Memory B cell (primary cell): ENCODE data around the gene ZNF718.
"Not testable (repeated sequence)": the region's sequence is repeated elsewhere in the genome, so short reads cannot be mapped to it uniquely, and the experiment has no call there.

Experiments used
- ATAC-seq: fragments of 150-1000 bp; cut with Tn5 transposase; 2 replicates; pipeline ENCODE4 v1.10.0; 2021; ENCODE audit warnings: low read depth, mild to moderate bottlenecking, moderate library complexity
- DNase-seq, 2 donors: peaks; one replicate each; pipeline ENCODE4 v3.0.0; 2022; ENCODE audit warnings: low spot score in 2 of 2
- H3K27ac Mint-ChIP-seq: one replicate; pipeline ENCODE4 v1.8.0; 2022; ENCODE audit warnings: mild to moderate bottlenecking, moderate library complexity, mixed read lengths
- H3K27me3 Mint-ChIP-seq: one replicate; pipeline ENCODE4 v1.8.0; 2022; ENCODE audit warnings: mixed read lengths
- H3K36me3 Mint-ChIP-seq: one replicate; pipeline ENCODE4 v1.8.0; 2022; ENCODE audit warnings: mild to moderate bottlenecking, mixed read lengths
- H3K4me1 Mint-ChIP-seq: one replicate; pipeline ENCODE4 v1.8.0; 2022; ENCODE audit warnings: mixed read lengths
- H3K4me3 Mint-ChIP-seq: one replicate; pipeline ENCODE4 v1.8.0; 2022; ENCODE audit warnings: mild to moderate bottlenecking, moderate library complexity, mixed read lengths
- H3K9me3 Mint-ChIP-seq: one replicate; pipeline ENCODE4 v1.8.0; 2022; ENCODE audit warnings: mixed read lengths

Gene ZNF718

DNA sequence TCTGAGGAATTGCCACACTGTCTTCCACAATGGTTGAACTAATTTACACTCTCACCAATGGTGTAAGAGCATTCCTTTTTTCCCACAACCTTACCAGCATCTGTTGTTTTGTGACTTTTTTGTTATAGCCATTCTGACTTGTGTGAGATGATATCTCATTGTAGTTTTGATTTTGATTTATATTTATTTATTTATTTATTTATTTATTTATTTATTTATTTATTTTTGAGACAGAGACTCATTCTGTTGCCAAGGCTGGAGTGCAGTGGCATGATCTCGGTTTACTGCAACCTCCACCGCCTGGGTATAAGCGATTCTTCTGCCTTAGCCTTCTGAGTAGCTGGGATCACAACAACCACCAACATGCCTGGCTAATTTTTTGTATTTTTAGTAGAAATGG, 57.9 kb downstream of the ZNF718 start:
- H3K36me3 Mint-ChIP-seq, result peaks cover 49% of the 10 kb centered on the region
- H3K27me3 Mint-ChIP-seq, ATAC-seq: not testable (repeated sequence)

GRCh38 chr4:188091-188490, 63.8 kb downstream of the ZNF718 start:
- no peak overlapping the region for H3K4me3 Mint-ChIP-seq

More for the DNA sequence above, 57.9 kb downstream of the ZNF718 start:
- H3K27ac Mint-ChIP-seq, DNase-seq, H3K4me1 Mint-ChIP-seq, H3K4me3 Mint-ChIP-seq: not testable (repeated sequence)
- H3K9me3 Mint-ChIP-seq, result peaks cover 36% of the 10 kb centered on the region

GRCh38 chr4:195159-195558, 70.9 kb downstream of the ZNF718 start:
- Mint-ChIP-seq H3K9me3 (peaks cover 21% of the 10 kb centered on the region), H3K36me3 (peaks cover 28% of the 10 kb centered on the region)
- ATAC-seq, DNase-seq, H3K4me1 Mint-ChIP-seq, H3K27me3 Mint-ChIP-seq, H3K4me3 Mint-ChIP-seq, H3K27ac Mint-ChIP-seq: not testable (repeated sequence)

More at GRCh38 chr4:188091-188490, 63.8 kb downstream of the ZNF718 start:
- DNase-seq, result no peak
- H3K36me3 Mint-ChIP-seq, result peaks cover 37% of the 10 kb centered on the region
- no peak for ATAC-seq
- H3K4me1 Mint-ChIP-seq, result no peaks in the 10 kb centered on the region
- H3K27ac Mint-ChIP-seq, result no peak overlapping the region
- no peaks in the 10 kb centered on the region for H3K27me3 Mint-ChIP-seq
- H3K9me3 Mint-ChIP-seq, result peaks cover 25% of the 10 kb centered on the region

DNA sequence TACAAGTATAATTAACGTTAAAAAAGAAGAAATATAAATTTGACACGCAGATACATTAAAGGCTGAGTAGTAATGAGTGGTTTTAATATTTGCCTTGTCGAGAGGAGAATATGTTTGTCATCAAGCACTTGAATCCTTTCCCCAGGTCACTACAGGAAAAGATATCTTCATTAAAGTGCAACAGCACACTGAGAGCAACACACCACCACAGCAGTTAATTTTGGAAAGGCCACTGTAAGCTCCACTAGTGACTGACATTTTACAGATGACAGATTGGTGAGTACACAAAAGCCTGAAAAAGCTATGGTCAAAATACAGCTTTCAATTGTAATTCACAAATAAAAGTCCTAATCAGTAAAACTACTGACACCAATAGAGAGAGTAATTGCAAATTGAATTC, 76.6 kb downstream of the ZNF718 start:
- Mint-ChIP-seq H3K27me3 (no peaks in the 10 kb centered on the region), H3K36me3 (peaks cover 40% of the 10 kb centered on the region), H3K4me1 (peaks cover under 1% of the 10 kb centered on the region), H3K27ac (no peak overlapping the region), H3K4me3 (no peak overlapping the region), H3K9me3 (peaks cover 26% of the 10 kb centered on the region)
- DNase-seq, result no peak
- ATAC-seq, result no peak

DNA sequence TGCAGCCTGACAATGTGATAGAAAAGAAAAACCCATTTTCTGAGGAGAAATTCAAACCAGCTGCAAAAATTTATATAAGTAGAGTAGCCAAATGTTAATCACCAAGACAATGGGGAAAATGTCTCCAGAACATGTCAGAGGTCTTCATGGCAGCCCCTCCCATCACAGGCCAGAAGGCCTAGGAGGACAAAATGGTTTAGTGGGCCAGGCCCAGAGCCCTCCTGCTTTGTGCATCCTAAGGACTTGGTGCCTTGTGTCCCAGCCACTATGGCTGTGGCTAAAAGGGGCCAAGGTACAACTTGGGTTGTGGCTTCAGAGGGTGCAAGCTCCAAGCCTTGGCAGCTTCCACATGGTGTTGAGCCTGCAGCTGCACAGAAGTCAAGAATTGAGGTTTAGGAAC, 78.5 kb downstream of the ZNF718 start:
- not testable (repeated sequence) for H3K27me3 Mint-ChIP-seq, H3K4me1 Mint-ChIP-seq, H3K4me3 Mint-ChIP-seq, H3K27ac Mint-ChIP-seq, ATAC-seq, DNase-seq
- H3K9me3 Mint-ChIP-seq, result peaks cover 31% of the 10 kb centered on the region
- peaks cover 44% of the 10 kb centered on the region for H3K36me3 Mint-ChIP-seq

GRCh38 chr4:205097-205756, 80.9 kb downstream of the ZNF718 start:
- H3K27me3 Mint-ChIP-seq, result no peaks in the 10 kb centered on the region
- H3K4me3 Mint-ChIP-seq, result no peak overlapping the region
- no peak for DNase-seq
- H3K36me3 Mint-ChIP-seq, result peaks cover 41% of the 10 kb centered on the region
- H3K27ac Mint-ChIP-seq, result no peak overlapping the region
- H3K4me1 Mint-ChIP-seq, result peaks cover 6% of the 10 kb centered on the region
- ATAC-seq, result no peak
- H3K9me3 Mint-ChIP-seq, result peaks cover 31% of the 10 kb centered on the region

DNA sequence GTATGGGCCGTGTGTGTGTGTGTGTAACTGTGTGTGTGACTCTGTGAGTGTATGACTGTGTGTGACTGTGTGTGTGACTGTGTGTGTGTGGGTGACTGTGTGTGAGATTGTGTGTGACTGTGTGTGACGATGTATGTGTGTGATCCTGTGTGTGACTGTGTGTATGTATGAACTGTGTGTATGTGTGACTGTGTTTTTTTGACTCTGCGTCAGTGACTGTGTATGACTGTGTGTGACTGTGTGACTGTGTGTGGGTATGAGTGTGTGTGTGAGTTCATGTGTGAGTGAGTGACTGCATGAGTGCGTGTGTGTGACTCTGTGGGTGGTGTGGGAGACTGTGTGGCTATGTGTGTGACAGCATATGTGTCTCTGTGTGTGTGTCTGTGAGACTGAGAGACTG, 81.8 kb downstream of the ZNF718 start:
- DNase-seq (no peak), ATAC-seq (no peak)
- Mint-ChIP-seq H3K36me3 (peaks cover 38% of the 10 kb centered on the region), H3K27ac (no peak overlapping the region), H3K27me3 (no peaks in the 10 kb centered on the region), H3K4me1 (peaks cover 8% of the 10 kb centered on the region), H3K4me3 (no peak overlapping the region), H3K9me3 (peaks cover 28% of the 10 kb centered on the region)

- not testable (repeated sequence) for ATAC-seq, H3K27ac Mint-ChIP-seq, DNase-seq, H3K27me3 Mint-ChIP-seq, H3K4me3 Mint-ChIP-seq
- H3K9me3 Mint-ChIP-seq, result peaks cover 18% of the 10 kb centered on the region
- H3K4me1 Mint-ChIP-seq, result peaks cover 14% of the 10 kb centered on the region
- peaks cover 28% of the 10 kb centered on the region for H3K36me3 Mint-ChIP-seq
Observed at GRCh38 chr4:208416-209096, 84.3 kb downstream of the ZNF718 start.

DNA sequence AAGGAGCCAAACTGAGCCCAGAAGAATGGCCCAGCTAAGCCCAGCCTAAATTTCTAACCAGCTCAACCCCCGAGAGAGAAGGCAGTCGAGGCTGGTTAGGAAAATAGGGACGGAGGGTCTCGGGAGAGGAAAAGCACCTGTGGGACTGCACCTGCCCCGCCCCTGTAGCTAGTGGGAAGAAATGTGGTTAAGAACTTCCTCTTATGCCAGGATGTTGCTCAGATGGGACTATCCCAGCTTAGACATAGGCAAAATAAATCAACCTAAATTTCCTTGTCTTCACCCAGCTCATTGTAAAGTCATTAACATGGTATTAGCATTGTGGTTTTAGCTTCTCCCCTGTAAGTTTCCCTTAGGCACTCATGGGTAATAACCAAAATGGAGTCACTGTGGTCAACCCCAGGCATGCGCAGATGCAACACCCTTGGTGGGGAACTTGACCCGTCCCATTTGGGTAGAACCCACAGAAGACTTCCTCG, 86.8 kb downstream of the ZNF718 start:
- Mint-ChIP-seq H3K4me3 (peak overlapping the region; percentile 11), H3K27me3 (peaks cover 2% of the 10 kb centered on the region), H3K4me1 (peaks cover 16% of the 10 kb centered on the region), H3K27ac (peak overlapping the region; percentile 67), H3K36me3 (peaks cover 29% of the 10 kb centered on the region), H3K9me3 (peaks cover 23% of the 10 kb centered on the region)
- ATAC-seq (peak; percentile 43), DNase-seq (no peak)

GRCh38 chr4:212438-213188, 88.3 kb downstream of the ZNF718 start:
- Mint-ChIP-seq H3K27me3 (peaks cover 2% of the 10 kb centered on the region), H3K4me3 (peak overlapping the region; percentile 68), H3K4me1 (peaks cover 14% of the 10 kb centered on the region), H3K36me3 (peaks cover 19% of the 10 kb centered on the region), H3K9me3 (peaks cover 18% of the 10 kb centered on the region), H3K27ac (no peak overlapping the region)
- DNase-seq (peak in 1 of 2 donors; percentile 1), ATAC-seq (peak; percentile 84)

- H3K27ac Mint-ChIP-seq, result not testable (repeated sequence)
- H3K9me3 Mint-ChIP-seq, result peaks cover 15% of the 10 kb centered on the region
Observed at GRCh38 chr4:213189-213535, 88.9 kb downstream of the ZNF718 start.

More at GRCh38 chr4:213189-213535, 88.9 kb downstream of the ZNF718 start:
- not testable (repeated sequence) for DNase-seq, H3K27me3 Mint-ChIP-seq, ATAC-seq
- H3K36me3 Mint-ChIP-seq, result peaks cover 17% of the 10 kb centered on the region
- peaks cover 14% of the 10 kb centered on the region for H3K4me1 Mint-ChIP-seq
- H3K4me3 Mint-ChIP-seq, result peak overlapping the region; percentile 21
